Heart right ventricle (tissue), 16 donors: ENCODE data around the gene FXR2. TPM values are rescaled to one million over a fixed set of nuclear protein-coding genes. Genes with fewer than 3 reads are reported as not detected.
A peak's percentile ranks its signal among the peaks of the same experiment; 100 is the strongest.

Experiments
- ATAC-seq, 8 donors: fragments of 200-7000 bp; cut with Tn5 transposase; one replicate each; pipeline ENCODE4 v1.9.1; 2020; ENCODE audit warnings: mild to moderate bottlenecking in 8 of 8, moderate library complexity in 8 of 8, moderate number of reproducible peaks in 1 of 8
- DNase-seq, 2 donors: peaks; one replicate each; pipeline ENCODE4 v3.0.0-alpha.2; 2020
- H3K27ac ChIP-seq, 10 donors: fragments of 200-600 bp; sonication (generic) in 2 of 10; one replicate each; pipeline versions ENCODE4 v1.5.0 to v1.8.0; 2020 to 2022; ENCODE audit warnings: mild to moderate bottlenecking in 3 of 10
- H3K27me3 ChIP-seq, 7 donors: fragments of 200-600 bp; one replicate each; pipeline ENCODE4 v1.8.0; 2021 to 2022; ENCODE audit warnings: mild to moderate bottlenecking in 2 of 7
- H3K36me3 ChIP-seq, 9 donors: fragments of 200-600 bp; sonication (generic) in 1 of 9; one replicate each; pipeline versions ENCODE4 v1.5.0 to v1.8.0; 2020 to 2022; ENCODE audit warnings: mild to moderate bottlenecking in 2 of 9
- H3K4me1 ChIP-seq, 9 donors: fragments of 200-600 bp; sonication (generic) in 1 of 9; one replicate each; pipeline versions ENCODE4 v1.5.0 to v1.8.0; 2020 to 2022; ENCODE audit warnings: mild to moderate bottlenecking in 4 of 9
- H3K4me3 ChIP-seq, 10 donors: fragments of 200-600 bp; sonication (generic) in 2 of 10; one replicate each; pipeline versions ENCODE4 v1.5.0 to v1.8.0; 2020 to 2022; ENCODE audit warnings: mild to moderate bottlenecking in 7 of 10, moderate library complexity in 2 of 10
- H3K9me3 ChIP-seq, 11 donors: fragments of 200-600 bp in 10 of 11; sonication (generic) in 2 of 11; one replicate each; pipeline versions ENCODE4 v1.5.0 to v1.8.0; 2013 to 2022; ENCODE audit warnings: mild to moderate bottlenecking in 2 of 11, control low read depth in 1 of 11, moderate library complexity in 1 of 11
- WGBS, 2 donors: extraction: QIAGEN DNeasy Blood & Tissue Kit; methylation state at CpG; one replicate each; pipeline ENCODE4 v1.1.7; 2013; ENCODE audit warnings: inconsistent platforms in 1 of 2; 5-methylcytosine and 5-hydroxymethylcytosine counted together
- intact Hi-C, 10 donors: fragments of 100-400 bp; cut with DNase I; formaldehyde crosslinking; loops; one replicate each; pipeline versions ENCODE4 v1.11.1 to v1.14.2; 2022
- polyA plus RNA-seq, 2 donors: library from polyadenylated mRNA; stranded (reverse); fragments of 200-250 nt; gene quantifications; one replicate each; pipeline ENCODE4 v1.2.3, GENCODE V29; 2013
- total RNA-seq, 10 donors: library from RNA; stranded (reverse); fragmentation: NEBNext Ultra II Directional in 3 of 10; extraction: Animal tissue kit (Norgen Biotek cat#: 25700) in 3 of 10; gene quantifications; one replicate each; pipeline versions ENCODE4 v1.2.1 to v1.2.4, GENCODE V29; 2021 to 2023
- TF ChIP-seq, protein P1 (sequence below), 9 donors: fragments of 200-600 bp; sonication (generic) in 2 of 9; IDR thresholded peaks; one replicate each; pipeline versions ENCODE4 v1.5.0 to v1.8.0; 2021 to 2022; ENCODE audit warnings: antibody characterized with exemption in 9 of 9, mild to moderate bottlenecking in 5 of 9, moderate library complexity in 1 of 9
- donor health status: Arrhythmogenic right ventricular cardiomyopathy.
- donor health status: ischemic (EF 13 %, LVEDD 7.1; RV severe dilation, severe dysfunction).
- donor health status: healthy with polysubstance abuse.
- donor health status: DM: no; HTN: yes; CAD: no.
- donor health status: DM: no; HTN: no; CAD: no.
- donor health status: ischemic (EF 25% LVEDD 6.9; RV normal size, moderate dysfunction).
- donor health status: ischemic (EF 25% LVEDD 5.7; RV mildly dilated, moderate dysfunction).
- donor health status: healthy.
- donor health status: DM: yes; HTN: yes; CAD: no.
- donor health status: Ischemic cardiomyopathy.
- donor health status: ischemic (EF 35%, LVEDD 5.7; RV mildly dilated, moderate dysfunction).
- donor health status: nonischemic (EF 11% LVEDD 7.7; RV severe dilation, severe dysfunction).
- donor health status: DM: yes; HTN: yes; CAD: no.
- donor health status: PGD.
- donor health status: ischemic (EF 29% LVEDD 5.4; RV normal size, mild dysfunction).
- donor health status: nonischemic (EF 23%, LVEDD 6.1; RV moderate dilation, normal function).

FXR2 gene
- total and polyA plus RNA-seq, 12 donors: 52.2 to 111 (median 90.5) TPM

DNA sequence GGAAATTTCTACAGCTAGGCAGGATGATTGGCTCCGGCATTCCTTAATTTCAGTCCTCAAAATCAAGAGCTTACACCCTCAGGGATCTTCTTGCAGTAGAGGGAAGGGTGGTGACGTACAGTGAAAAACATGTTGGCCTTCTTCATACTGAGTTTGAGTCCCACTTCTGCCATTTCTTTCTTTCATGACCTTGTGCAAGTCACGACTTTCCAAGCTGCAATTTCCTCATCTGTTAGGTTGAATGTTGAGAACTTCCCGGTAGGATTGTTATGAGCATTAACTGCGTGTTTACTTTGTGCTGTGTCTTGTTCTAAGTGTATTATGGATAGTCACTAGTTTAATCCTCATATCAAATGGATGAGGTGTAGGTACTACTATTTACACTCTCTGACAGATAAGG, 45.1 kb downstream of the FXR2 start:
- DNase-seq: no peak
- 88 to 92% methylated on average over 5 of the region's 5 CpGs for WGBS, 2 donors
- Histone ChIP-seq H3K27ac (no peak overlapping the region), H3K4me3 (no peak overlapping the region), H3K9me3 (no peaks in the 10 kb centered on the region), H3K4me1 (peaks cover 5 to 22% (median 18%) of the 10 kb centered on the region in 9 donors), H3K36me3 (peaks cover 0 to 74% (median 44%) of the 10 kb centered on the region in 9 donors), H3K27me3 (no peaks in the 10 kb centered on the region)
- TF ChIP-seq, protein P1, sequence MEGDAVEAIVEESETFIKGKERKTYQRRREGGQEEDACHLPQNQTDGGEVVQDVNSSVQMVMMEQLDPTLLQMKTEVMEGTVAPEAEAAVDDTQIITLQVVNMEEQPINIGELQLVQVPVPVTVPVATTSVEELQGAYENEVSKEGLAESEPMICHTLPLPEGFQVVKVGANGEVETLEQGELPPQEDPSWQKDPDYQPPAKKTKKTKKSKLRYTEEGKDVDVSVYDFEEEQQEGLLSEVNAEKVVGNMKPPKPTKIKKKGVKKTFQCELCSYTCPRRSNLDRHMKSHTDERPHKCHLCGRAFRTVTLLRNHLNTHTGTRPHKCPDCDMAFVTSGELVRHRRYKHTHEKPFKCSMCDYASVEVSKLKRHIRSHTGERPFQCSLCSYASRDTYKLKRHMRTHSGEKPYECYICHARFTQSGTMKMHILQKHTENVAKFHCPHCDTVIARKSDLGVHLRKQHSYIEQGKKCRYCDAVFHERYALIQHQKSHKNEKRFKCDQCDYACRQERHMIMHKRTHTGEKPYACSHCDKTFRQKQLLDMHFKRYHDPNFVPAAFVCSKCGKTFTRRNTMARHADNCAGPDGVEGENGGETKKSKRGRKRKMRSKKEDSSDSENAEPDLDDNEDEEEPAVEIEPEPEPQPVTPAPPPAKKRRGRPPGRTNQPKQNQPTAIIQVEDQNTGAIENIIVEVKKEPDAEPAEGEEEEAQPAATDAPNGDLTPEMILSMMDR (IDR thresholded peaks at IDR 0.05): no peak
- no peak for ATAC-seq
- intact Hi-C loops: loop anchor here in 2 of 10 donors (10.0 kb wide), 3 partner anchors 55 to 315 kb away; partner anchors contain the start of genes CTDNEP1 (in 1 of the 2), ELP5 (in 1 of the 2), KCTD11 (in 1 of the 2) and TMEM95 (in 1 of the 2)

DNA sequence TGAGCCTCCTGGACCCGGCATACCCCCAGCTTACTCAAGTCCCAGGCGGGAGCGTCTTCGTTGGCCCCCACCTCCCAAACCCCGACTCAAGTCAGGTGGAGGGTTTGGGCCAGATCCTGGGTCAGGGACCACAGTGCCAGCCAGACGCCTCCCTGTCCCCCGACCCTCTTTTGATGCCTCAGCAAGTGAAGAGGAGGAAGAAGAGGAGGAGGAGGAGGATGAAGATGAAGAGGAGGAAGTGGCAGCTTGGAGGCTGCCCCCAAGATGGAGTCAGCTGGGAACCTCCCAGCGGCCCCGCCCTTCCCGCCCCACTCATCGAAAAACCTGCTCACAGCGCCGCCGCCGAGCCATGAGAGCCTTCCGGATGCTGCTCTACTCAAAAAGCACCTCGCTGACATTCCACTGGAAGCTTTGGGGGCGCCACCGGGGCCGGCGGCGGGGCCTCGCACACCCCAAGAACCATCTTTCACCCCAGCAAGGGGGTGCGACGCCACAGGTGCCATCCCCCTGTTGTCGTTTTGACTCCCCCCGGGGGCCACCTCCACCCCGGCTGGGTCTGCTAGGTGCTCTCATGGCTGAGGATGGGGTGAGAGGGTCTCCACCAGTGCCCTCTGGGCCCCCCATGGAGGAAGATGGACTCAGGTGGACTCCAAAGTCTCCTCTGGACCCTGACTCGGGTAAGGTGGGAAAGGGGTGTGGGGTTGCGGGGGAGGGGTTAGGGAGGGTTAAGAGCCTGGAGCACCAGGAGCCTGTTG, 51.4 kb downstream of the FXR2 start:
- no peak for ATAC-seq
- 90% methylated on average over 30 of the region's 30 CpGs for WGBS, 2 donors
- intact Hi-C loops: loop anchor here in 7 of 10 donors (5.0 to 10.0 kb wide), 7 partner anchors 46 to 308 kb away; partner anchors contain the start of genes KCTD11 (in 4 of the 7), TMEM95 (in 3 of the 7), FGF11 (in 2 of the 7) and TMEM102 (in 2 of the 7)
- Histone ChIP-seq H3K9me3 (no peaks in the 10 kb centered on the region), H3K27ac (no peak overlapping the region), H3K4me3 (peak overlapping the region in 6 of 10 donors; percentile 84 to 100 (median 96)), H3K4me1 (peaks cover 29 to 58% (median 53%) of the 10 kb centered on the region in 9 donors), H3K36me3 (peaks cover 0 to 57% (median 38%) of the 10 kb centered on the region in 9 donors), H3K27me3 (no peaks in the 10 kb centered on the region)
- TF ChIP-seq, protein P1 (IDR thresholded peaks at IDR 0.05): no peak
- no peak for DNase-seq

DNA sequence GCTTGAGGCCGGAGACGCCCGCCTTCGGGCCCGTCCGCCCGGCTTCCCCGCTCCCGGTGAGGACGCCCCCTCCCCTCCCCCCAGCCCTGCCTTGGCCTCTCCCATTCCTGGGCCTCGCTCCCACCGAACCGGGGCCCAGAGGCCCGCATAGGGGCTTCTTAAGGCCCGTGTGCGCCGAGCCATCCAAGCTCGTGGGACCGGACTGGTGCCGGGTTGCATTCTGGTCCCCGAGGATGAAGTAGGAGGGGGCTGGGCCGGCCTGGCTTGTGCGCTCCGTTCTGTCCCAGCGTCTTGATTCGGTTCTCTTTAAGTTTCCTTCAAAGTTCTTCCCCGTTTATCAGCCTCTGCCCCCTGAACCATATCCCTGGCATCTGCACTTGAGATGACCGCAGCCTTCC, 52.5 kb downstream of the FXR2 start:
- Histone ChIP-seq H3K9me3 (no peaks in the 10 kb centered on the region), H3K4me1 (peaks cover 38 to 69% (median 63%) of the 10 kb centered on the region in 9 donors), H3K4me3 (peak overlapping the region; percentile 84 to 100 (median 96)), H3K27me3 (no peaks in the 10 kb centered on the region), H3K36me3 (peaks cover 0 to 49% (median 32%) of the 10 kb centered on the region in 9 donors), H3K27ac (peak overlapping the region; percentile 83 to 99 (median 94))
- intact Hi-C loops: loop anchor here in 7 of 10 donors (5.0 to 10.0 kb wide), 7 partner anchors 45 to 307 kb away; partner anchors contain the start of genes KCTD11 (in 4 of the 7), TMEM95 (in 3 of the 7), FGF11 (in 2 of the 7) and TMEM102 (in 2 of the 7)
- TF ChIP-seq, protein P1 (IDR thresholded peaks at IDR 0.05): no peak
- ATAC-seq: peak in 1 of 8 donors; percentile 3
- DNase-seq: no peak
- 0% methylated on average over 19 to 28 of the region's 28 CpGs for WGBS, 2 donors

DNA sequence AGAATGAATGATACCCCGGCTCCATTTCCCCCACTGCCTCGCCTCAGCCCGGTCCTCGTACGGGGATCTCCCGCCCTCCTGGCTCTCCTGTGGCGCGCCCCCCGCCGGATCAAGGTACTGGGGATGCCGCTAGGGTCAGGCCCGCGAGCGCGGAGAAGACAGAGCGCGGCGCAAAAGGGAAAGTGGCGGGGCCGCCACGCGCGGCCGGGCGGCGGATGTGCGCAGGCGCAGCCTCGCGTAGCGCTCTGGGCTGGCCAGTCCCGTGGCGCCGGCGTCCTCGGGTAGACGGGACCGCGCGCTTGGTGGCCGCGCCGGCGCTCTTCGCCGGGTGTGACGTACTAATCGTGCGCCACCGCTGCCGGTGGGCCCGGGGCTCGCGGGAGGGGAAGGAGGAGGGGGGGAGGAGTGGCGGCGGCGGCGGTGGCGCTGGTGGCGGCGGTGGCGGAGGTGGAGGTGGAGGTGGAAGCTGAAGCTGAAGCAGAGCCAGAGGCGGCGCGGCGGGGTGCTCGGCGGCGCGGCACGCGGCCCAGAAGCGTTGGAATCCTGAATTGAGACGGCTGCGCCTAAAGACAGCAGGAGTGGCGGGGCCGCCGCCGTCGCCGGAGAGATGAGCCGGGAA, 53.0 kb downstream of the FXR2 start, which contains the start of gene SENP3:
SENP3 (plus strand) TSS at position 331 of the 619 bp plus-strand sequence. CDS start 1,158 bp downstream, outside the sequence.
- peak; percentile 79 to 92 (median 85) for ATAC-seq

More for the DNA sequence above, 53.0 kb downstream of the FXR2 start, which contains the start of gene SENP3:
- Histone ChIP-seq H3K4me3 (peak within 1 kb of the TSS; percentile 84 to 100 (median 96)), H3K4me1 (peaks cover 41 to 73% (median 68%) of the 10 kb centered on the region in 9 donors), H3K36me3 (peaks cover 0 to 44% (median 28%) of the 10 kb centered on the region in 9 donors), H3K9me3 (no peaks in the 10 kb centered on the region), H3K27ac (peak within 1 kb of the TSS; percentile 83 to 99 (median 94)), H3K27me3 (no peaks in the 10 kb centered on the region)
- intact Hi-C loops: loop anchor here in 8 of 10 donors (1.0 to 10.0 kb wide), 13 partner anchors 39 to 307 kb away; partner anchors contain the start of genes KCTD11 (in 4 of the 8), TMEM95 (in 3 of the 8), FGF11 (in 2 of the 8) and POLR2A (in 2 of the 8)
- peak; percentile 90 to 93 for DNase-seq
- TF ChIP-seq, protein P1 (IDR thresholded peaks at IDR 0.05): no peak
- 0% methylated on average over 63 to 82 of the region's 82 CpGs for WGBS, 2 donors
